Measurements from ENCODE around the gene ERCC4.

ERCC4 gene

GRCh38 chr16:13909069-13909468 is 10.9 kb upstream of the ERCC4 start:
- no peak for DNase-seq (ENCODE audit: low read depth, low spot score)
- no peak overlapping the region for H3K27ac ChIP-seq

- no peak for DNase-seq (ENCODE audit: low read depth, low spot score)
- H3K27ac ChIP-seq: no peak overlapping the region
Measured at GRCh38 chr16:13909872-13910303, 10.1 kb upstream of the ERCC4 start.

GRCh38 chr16:13911306-13911705 is 8.6 kb upstream of the ERCC4 start:
- no peak for DNase-seq (ENCODE audit: low read depth, low spot score)
- H3K27ac ChIP-seq: no peak overlapping the region

GRCh38 chr16:13911871-13912270 is 8.1 kb upstream of the ERCC4 start:
- DNase-seq (ENCODE audit: low read depth, low spot score): no peak
- H3K27ac ChIP-seq: no peak overlapping the region

GRCh38 chr16:13912891-13913290 is 7.1 kb upstream of the ERCC4 start:
- no peak overlapping the region for H3K27ac ChIP-seq
- no peak for DNase-seq (ENCODE audit: low read depth, low spot score)

- no peak overlapping the region for H3K27ac ChIP-seq
- DNase-seq (ENCODE audit: low read depth, low spot score): no peak
Measured at GRCh38 chr16:13913374-13914292, 6.3 kb upstream of the ERCC4 start.

- DNase-seq (ENCODE audit: low read depth, low spot score): no peak
Measured at GRCh38 chr16:13915033-13915635, 4.8 kb upstream of the ERCC4 start.

GRCh38 chr16:13919330-13919682 is 648 bp upstream of the ERCC4 start:
- peak overlapping the region; percentile 43 for H3K27ac ChIP-seq
- no peak for DNase-seq (ENCODE audit: low read depth, low spot score)

More at GRCh38 chr16:13915033-13915635, 4.8 kb upstream of the ERCC4 start:
- no peak overlapping the region for H3K27ac ChIP-seq

GRCh38 chr16:13920510-13920818 is 510 bp downstream of the ERCC4 start:
- no peak for DNase-seq (ENCODE audit: low read depth, low spot score)
- peak overlapping the region; percentile 43 for H3K27ac ChIP-seq

GRCh38 chr16:13921328-13921727 is 1.4 kb downstream of the ERCC4 start:
- H3K27ac ChIP-seq: no peak overlapping the region
- no peak for DNase-seq (ENCODE audit: low read depth, low spot score)

GRCh38 chr16:13923703-13924298 is 3.8 kb downstream of the ERCC4 start:
- no peak overlapping the region for H3K27ac ChIP-seq
- no peak for DNase-seq (ENCODE audit: low read depth, low spot score)

- H3K27ac ChIP-seq: peak overlapping the region; percentile 25
- no peak for DNase-seq (ENCODE audit: low read depth, low spot score)
Measured at GRCh38 chr16:13926464-13926863, 6.5 kb downstream of the ERCC4 start.

- no peak for DNase-seq (ENCODE audit: low read depth, low spot score)
- peak overlapping the region; percentile 25 for H3K27ac ChIP-seq
Measured at GRCh38 chr16:13926891-13927290, 6.9 kb downstream of the ERCC4 start.

- DNase-seq (ENCODE audit: low read depth, low spot score): no peak
- no peak overlapping the region for H3K27ac ChIP-seq
Measured at GRCh38 chr16:13928646-13929045, 8.7 kb downstream of the ERCC4 start.

- no peak for DNase-seq (ENCODE audit: low read depth, low spot score)
- H3K27ac ChIP-seq: no peak overlapping the region
Measured at GRCh38 chr16:13931845-13932244, 11.9 kb downstream of the ERCC4 start.

- DNase-seq (ENCODE audit: low read depth, low spot score): no peak
Measured at GRCh38 chr16:13935408-13935807, 15.5 kb downstream of the ERCC4 start.

GRCh38 chr16:13936155-13936554 is 16.2 kb downstream of the ERCC4 start:
- H3K27ac ChIP-seq: peak overlapping the region; percentile 29
- no peak for DNase-seq (ENCODE audit: low read depth, low spot score)

More at GRCh38 chr16:13935408-13935807, 15.5 kb downstream of the ERCC4 start:
- H3K27ac ChIP-seq: no peak overlapping the region

GRCh38 chr16:13936596-13937081 is 16.7 kb downstream of the ERCC4 start:
- H3K27ac ChIP-seq: peak overlapping the region; percentile 29
- DNase-seq (ENCODE audit: low read depth, low spot score): no peak

- no peak for DNase-seq (ENCODE audit: low read depth, low spot score)
- no peak overlapping the region for H3K27ac ChIP-seq
Measured at GRCh38 chr16:13937411-13937810, 17.5 kb downstream of the ERCC4 start.

GRCh38 chr16:13938480-13938879 is 18.5 kb downstream of the ERCC4 start:
- DNase-seq (ENCODE audit: low read depth, low spot score): no peak

GRCh38 chr16:13939821-13940220 is 19.9 kb downstream of the ERCC4 start:
- no peak overlapping the region for H3K27ac ChIP-seq
- DNase-seq (ENCODE audit: low read depth, low spot score): no peak

More at GRCh38 chr16:13938480-13938879, 18.5 kb downstream of the ERCC4 start:
- H3K27ac ChIP-seq: no peak overlapping the region
